ENCODE results near the gene ISG15. TPM values are rescaled to one million over a fixed set of nuclear protein-coding genes. Genes with fewer than 3 reads are reported as not detected.

Gene ISG15
- total and polyA plus RNA-seq, 9 of the 15 experiments (the other 6 are each of a cell fraction or from before 2014, with no cell fraction given): 0.40 to 58.3 (median 12.2) TPM

DNA sequence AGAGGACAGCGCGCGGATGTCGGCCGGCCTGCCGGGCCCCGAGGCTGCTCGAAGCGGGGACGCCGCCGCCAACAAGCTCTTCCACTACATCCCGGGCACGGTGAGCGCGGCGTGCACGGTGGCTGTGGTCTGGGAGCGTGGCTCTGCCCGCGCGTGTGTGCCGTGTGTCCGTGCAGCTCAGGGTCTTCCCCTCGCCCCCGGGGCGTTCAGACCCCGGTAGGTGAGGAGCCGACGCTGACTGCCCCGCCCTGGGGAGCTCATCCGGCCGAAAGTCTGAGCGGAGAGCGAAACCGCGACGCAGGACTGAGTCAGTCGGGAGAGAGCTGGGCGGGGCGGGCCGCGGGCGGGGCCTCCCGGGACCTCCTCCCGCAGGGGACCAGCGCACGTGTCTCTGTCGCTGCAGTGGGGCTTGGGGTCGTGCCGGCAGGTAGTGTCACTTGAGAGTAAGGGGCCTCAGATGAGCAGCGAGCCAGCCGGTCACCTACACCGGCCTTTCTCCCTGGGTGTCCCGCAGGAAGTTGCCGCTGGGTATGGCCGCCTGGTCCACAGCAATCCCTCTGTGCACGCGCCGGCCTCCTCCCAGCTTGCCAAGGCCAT is 46.5 kb upstream of the ISG15 start (continued):
- TF ChIP-seq ZNF143 (CRISPR knock-in tag; IDR thresholded peaks at IDR 0.05) (no peak), EP300 (IDR thresholded peaks at IDR 0.05; ENCODE audit: low read length) (no peak), ZNF140 (CRISPR knock-in tag; IDR thresholded peaks at IDR 0.05) (no peak), RBFOX2 (IDR thresholded peaks at IDR 0.05; ENCODE audit: low read depth, low read length) (peak; percentile 80), SREBF2 (CRISPR knock-in tag; IDR thresholded peaks at IDR 0.05) (no peak), TEAD4 (IDR thresholded peaks at IDR 0.05; ENCODE audit: low read length) (no peak), TEAD4 (CRISPR knock-in tag; IDR thresholded peaks at IDR 0.05; ENCODE audit: borderline replicate concordance) (no peak), PHF20 (IDR thresholded peaks at IDR 0.05; ENCODE audit: partially characterized antibody) (peak; percentile 74), MTA3 (IDR thresholded peaks at IDR 0.05; ENCODE audit: borderline replicate concordance) (peak; percentile 59; the same call in 1 of the 2 replicates), ZNF696 (CRISPR knock-in tag; conservative IDR thresholded peaks at IDR 0.05) (no peak), PHB (CRISPR knock-in tag; IDR thresholded peaks at IDR 0.05) (no peak), HNRNPLL (IDR thresholded peaks at IDR 0.05; ENCODE audit: low read depth, low read length, poor library complexity, severe bottlenecking) (no peak), TGIF2 (CRISPR knock-in tag; IDR thresholded peaks at IDR 0.05) (no peak), KDM4B (IDR thresholded peaks at IDR 0.05; ENCODE audit: borderline replicate concordance in 2 of 2, low read depth in 1 of 2) (no peak), SMARCA5 (IDR thresholded peaks at IDR 0.05) (no peak), ZBTB1 (CRISPR knock-in tag; IDR thresholded peaks at IDR 0.05; ENCODE audit: borderline replicate concordance, low read depth) (no peak), ZNF79 (CRISPR knock-in tag; IDR thresholded peaks at IDR 0.05; ENCODE audit: low read depth) (no peak), CBX8 (IDR thresholded peaks at IDR 0.05; ENCODE audit: borderline replicate concordance, extremely low read depth, low read depth, low read length, poor library complexity, severe bottlenecking) (no peak)
- TF ChIP-seq, protein P1, sequence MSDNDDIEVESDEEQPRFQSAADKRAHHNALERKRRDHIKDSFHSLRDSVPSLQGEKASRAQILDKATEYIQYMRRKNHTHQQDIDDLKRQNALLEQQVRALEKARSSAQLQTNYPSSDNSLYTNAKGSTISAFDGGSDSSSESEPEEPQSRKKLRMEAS (CRISPR knock-in tag; IDR thresholded peaks at IDR 0.05): peak; percentile 92
- TF ChIP-seq, protein P2, sequence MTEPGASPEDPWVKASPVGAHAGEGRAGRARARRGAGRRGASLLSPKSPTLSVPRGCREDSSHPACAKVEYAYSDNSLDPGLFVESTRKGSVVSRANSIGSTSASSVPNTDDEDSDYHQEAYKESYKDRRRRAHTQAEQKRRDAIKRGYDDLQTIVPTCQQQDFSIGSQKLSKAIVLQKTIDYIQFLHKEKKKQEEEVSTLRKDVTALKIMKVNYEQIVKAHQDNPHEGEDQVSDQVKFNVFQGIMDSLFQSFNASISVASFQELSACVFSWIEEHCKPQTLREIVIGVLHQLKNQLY (CRISPR knock-in tag; conservative IDR thresholded peaks at IDR 0.05): no peak
- TF ChIP-seq, protein P3, sequence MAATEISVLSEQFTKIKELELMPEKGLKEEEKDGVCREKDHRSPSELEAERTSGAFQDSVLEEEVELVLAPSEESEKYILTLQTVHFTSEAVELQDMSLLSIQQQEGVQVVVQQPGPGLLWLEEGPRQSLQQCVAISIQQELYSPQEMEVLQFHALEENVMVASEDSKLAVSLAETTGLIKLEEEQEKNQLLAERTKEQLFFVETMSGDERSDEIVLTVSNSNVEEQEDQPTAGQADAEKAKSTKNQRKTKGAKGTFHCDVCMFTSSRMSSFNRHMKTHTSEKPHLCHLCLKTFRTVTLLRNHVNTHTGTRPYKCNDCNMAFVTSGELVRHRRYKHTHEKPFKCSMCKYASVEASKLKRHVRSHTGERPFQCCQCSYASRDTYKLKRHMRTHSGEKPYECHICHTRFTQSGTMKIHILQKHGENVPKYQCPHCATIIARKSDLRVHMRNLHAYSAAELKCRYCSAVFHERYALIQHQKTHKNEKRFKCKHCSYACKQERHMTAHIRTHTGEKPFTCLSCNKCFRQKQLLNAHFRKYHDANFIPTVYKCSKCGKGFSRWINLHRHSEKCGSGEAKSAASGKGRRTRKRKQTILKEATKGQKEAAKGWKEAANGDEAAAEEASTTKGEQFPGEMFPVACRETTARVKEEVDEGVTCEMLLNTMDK (IDR thresholded peaks at IDR 0.05; ENCODE audit: borderline replicate concordance, insufficient read depth, low read depth, low read length, poor library complexity, severe bottlenecking): no peak
- TF ChIP-seq, protein P4, sequence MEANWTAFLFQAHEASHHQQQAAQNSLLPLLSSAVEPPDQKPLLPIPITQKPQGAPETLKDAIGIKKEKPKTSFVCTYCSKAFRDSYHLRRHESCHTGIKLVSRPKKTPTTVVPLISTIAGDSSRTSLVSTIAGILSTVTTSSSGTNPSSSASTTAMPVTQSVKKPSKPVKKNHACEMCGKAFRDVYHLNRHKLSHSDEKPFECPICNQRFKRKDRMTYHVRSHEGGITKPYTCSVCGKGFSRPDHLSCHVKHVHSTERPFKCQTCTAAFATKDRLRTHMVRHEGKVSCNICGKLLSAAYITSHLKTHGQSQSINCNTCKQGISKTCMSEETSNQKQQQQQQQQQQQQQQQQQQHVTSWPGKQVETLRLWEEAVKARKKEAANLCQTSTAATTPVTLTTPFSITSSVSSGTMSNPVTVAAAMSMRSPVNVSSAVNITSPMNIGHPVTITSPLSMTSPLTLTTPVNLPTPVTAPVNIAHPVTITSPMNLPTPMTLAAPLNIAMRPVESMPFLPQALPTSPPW (CRISPR knock-in tag; IDR thresholded peaks at IDR 0.05): no peak; the same call in 1 of the 2 replicates
- TF ChIP-seq, protein P5, sequence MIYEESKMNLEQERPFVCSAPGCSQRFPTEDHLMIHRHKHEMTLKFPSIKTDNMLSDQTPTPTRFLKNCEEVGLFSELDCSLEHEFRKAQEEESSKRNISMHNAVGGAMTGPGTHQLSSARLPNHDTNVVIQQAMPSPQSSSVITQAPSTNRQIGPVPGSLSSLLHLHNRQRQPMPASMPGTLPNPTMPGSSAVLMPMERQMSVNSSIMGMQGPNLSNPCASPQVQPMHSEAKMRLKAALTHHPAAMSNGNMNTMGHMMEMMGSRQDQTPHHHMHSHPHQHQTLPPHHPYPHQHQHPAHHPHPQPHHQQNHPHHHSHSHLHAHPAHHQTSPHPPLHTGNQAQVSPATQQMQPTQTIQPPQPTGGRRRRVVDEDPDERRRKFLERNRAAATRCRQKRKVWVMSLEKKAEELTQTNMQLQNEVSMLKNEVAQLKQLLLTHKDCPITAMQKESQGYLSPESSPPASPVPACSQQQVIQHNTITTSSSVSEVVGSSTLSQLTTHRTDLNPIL (CRISPR knock-in tag; IDR thresholded peaks at IDR 0.05): no peak
